ENCODE measurements around the gene PPP2R2C.

DNA sequence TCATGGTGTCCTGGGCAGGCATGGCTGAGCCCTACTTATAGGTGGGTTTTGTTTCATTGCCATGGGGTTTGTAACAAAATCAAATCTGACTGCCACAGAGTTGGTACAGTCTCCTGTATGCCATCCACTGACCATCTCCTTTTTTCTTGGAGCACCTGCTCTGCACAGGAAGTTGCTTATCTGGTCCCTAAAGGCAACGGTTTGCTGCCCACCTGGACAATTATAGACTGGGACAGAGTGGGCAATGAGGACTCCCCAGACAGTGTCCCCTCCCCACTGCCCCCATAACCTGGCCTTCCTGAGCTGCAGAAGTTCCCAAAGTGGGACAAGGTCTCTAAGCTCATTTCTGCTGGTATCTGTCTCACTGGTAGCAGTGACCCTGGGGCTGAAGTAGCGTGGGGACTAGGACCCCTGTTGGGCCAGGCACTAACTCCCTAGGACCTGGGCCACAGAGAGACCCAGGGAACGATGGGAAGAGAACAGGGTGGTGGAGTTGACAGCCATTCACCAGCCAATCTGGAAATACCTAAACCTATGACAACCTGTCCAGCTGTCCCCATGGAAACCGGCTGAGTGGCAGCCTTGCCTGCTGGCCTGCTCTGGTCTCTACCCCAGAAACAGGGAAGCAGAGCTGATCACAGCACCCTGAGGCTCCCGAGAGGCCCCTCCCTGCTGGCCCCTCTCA, 138.1 kb downstream of the PPP2R2C start:
- TF ChIP-seq, protein P1, sequence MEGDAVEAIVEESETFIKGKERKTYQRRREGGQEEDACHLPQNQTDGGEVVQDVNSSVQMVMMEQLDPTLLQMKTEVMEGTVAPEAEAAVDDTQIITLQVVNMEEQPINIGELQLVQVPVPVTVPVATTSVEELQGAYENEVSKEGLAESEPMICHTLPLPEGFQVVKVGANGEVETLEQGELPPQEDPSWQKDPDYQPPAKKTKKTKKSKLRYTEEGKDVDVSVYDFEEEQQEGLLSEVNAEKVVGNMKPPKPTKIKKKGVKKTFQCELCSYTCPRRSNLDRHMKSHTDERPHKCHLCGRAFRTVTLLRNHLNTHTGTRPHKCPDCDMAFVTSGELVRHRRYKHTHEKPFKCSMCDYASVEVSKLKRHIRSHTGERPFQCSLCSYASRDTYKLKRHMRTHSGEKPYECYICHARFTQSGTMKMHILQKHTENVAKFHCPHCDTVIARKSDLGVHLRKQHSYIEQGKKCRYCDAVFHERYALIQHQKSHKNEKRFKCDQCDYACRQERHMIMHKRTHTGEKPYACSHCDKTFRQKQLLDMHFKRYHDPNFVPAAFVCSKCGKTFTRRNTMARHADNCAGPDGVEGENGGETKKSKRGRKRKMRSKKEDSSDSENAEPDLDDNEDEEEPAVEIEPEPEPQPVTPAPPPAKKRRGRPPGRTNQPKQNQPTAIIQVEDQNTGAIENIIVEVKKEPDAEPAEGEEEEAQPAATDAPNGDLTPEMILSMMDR (IDR thresholded peaks at IDR 0.05): no peak
- TF ChIP-seq POLR2A (IDR thresholded peaks at IDR 0.05): no peak
